ENCODE measurements around the gene TMEM53. TPM values are rescaled to one million over a fixed set of nuclear protein-coding genes. Genes with fewer than 3 reads are reported as not detected.

Gene TMEM53
- total RNA-seq, 1 experiment from 2014 or later = 22.9 TPM

- peak; percentile 92 for ATAC-seq
- POLR2A ChIA-PET = interaction anchor here (0.6 to 1.7 kb wide), 2 partner anchors 10 to 489 kb away, joined by 3 to 4 read pairs; no protein-coding TSS in a partner anchor
Observed at GRCh38 chr1:44652445-44653106, 21.7 kb downstream of the TMEM53 start.

GRCh38 chr1:44651069-44651468 is 23.2 kb downstream of the TMEM53 start:
- TF ChIP-seq POLR2AphosphoS5 (IDR thresholded peaks at IDR 0.05; ENCODE audit: low read depth, low read length) (no peak), SIN3A (IDR thresholded peaks at IDR 0.05; ENCODE audit: borderline replicate concordance, insufficient read depth, low read depth, low read length) (no peak)
- no peaks in the 10 kb centered on the region; the same call in 1 of the 2 replicates for H3K36me3 ChIP-seq (ENCODE audit: control insufficient read depth, insufficient read depth, low read length)
- no peak overlapping the region for H3K4me3 ChIP-seq (ENCODE audit: low read depth in 2 of 2, low read length in 2 of 2)
- POLR2A ChIA-PET = interaction anchor here (0.7 to 1.7 kb wide), 2 partner anchors 9 to 425 kb away, joined by 4 to 13 read pairs; no protein-coding TSS in a partner anchor
- intact Hi-C loops (cut with micrococcal nuclease; ENCODE audit: unreplicated experiment) = no loop called here
- H3K4me1 ChIP-seq (ENCODE audit: control insufficient read depth, insufficient read depth, low read length) = no peaks in the 10 kb centered on the region
- no peaks in the 10 kb centered on the region for H3K27me3 ChIP-seq (ENCODE audit: control insufficient read depth, insufficient read depth, low read length)
- CTCF ChIA-PET = interaction anchor here (2.5 kb wide), 1 partner anchor 434 kb away, joined by 7 read pairs; no protein-coding TSS in a partner anchor
- in situ Hi-C loops (cut with HindIII; ENCODE audit: low pct_unique_long_range_greater_than_20kb, low sequenced_read_pairs) = no loop called here
- H3K9me3 ChIP-seq (ENCODE audit: control insufficient read depth, insufficient read depth, low read depth, low read length) = no peaks in the 10 kb centered on the region
- ATAC-seq (no peak), DNase-seq (ENCODE audit: low read depth, low spot score) (no peak)
- no TSS peak for BruUV-seq (replicated peaks)
- H3K27ac ChIP-seq (ENCODE audit: low read length) = no peak overlapping the region

More at GRCh38 chr1:44652445-44653106, 21.7 kb downstream of the TMEM53 start:
- TF ChIP-seq REST (IDR thresholded peaks at IDR 0.05; ENCODE audit: insufficient read depth in 1 of 2, low read depth in 2 of 2, low read length in 1 of 2) = no peak
- TF ChIP-seq CTCF (IDR thresholded peaks at IDR 0.05) = peak; percentile 97
- H3K27ac ChIP-seq (ENCODE audit: low read length) = 0 out of 2 replicates have a peak overlapping the region, but pooled peaks have one; percentile 24
- H3K27me3 ChIP-seq (ENCODE audit: control insufficient read depth, insufficient read depth, low read length) = no peaks in the 10 kb centered on the region
- CTCF ChIA-PET = interaction anchor here (0.5 to 2.5 kb wide), 10 partner anchors 18 to 435 kb away, joined by 3 to 12 read pairs (median 4); no protein-coding TSS in a partner anchor
- no peaks in the 10 kb centered on the region for H3K9me3 ChIP-seq (ENCODE audit: control insufficient read depth, insufficient read depth, low read depth, low read length)
- intact Hi-C loops (cut with micrococcal nuclease; ENCODE audit: unreplicated experiment) (no loop called here), in situ Hi-C loops (cut with HindIII; ENCODE audit: low pct_unique_long_range_greater_than_20kb, low sequenced_read_pairs) (no loop called here)
- no peak overlapping the region for H3K4me3 ChIP-seq (ENCODE audit: low read depth in 2 of 2, low read length in 2 of 2)
- no peaks in the 10 kb centered on the region for H3K4me1 ChIP-seq (ENCODE audit: control insufficient read depth, insufficient read depth, low read length)
- BruUV-seq (replicated peaks) = no TSS peak
- H3K36me3 ChIP-seq (ENCODE audit: control insufficient read depth, insufficient read depth, low read length) = no peaks in the 10 kb centered on the region; the same call in 1 of the 2 replicates
- peak; percentile 71 for DNase-seq (ENCODE audit: low read depth, low spot score)

- POLR2A ChIA-PET = no interaction called here
- in situ Hi-C loops (cut with HindIII; ENCODE audit: low pct_unique_long_range_greater_than_20kb, low sequenced_read_pairs) = no loop called here
Observed at GRCh38 chr1:44650159-44650831, 24.0 kb downstream of the TMEM53 start.

More at GRCh38 chr1:44650159-44650831, 24.0 kb downstream of the TMEM53 start:
- Histone ChIP-seq H3K4me1 (ENCODE audit: control insufficient read depth, insufficient read depth, low read length) (no peaks in the 10 kb centered on the region), H3K36me3 (ENCODE audit: control insufficient read depth, insufficient read depth, low read length) (no peaks in the 10 kb centered on the region; the same call in 1 of the 2 replicates), H3K4me3 (ENCODE audit: low read depth in 2 of 2, low read length in 2 of 2) (no peak overlapping the region), H3K27me3 (ENCODE audit: control insufficient read depth, insufficient read depth, low read length) (no peaks in the 10 kb centered on the region), H3K9me3 (ENCODE audit: control insufficient read depth, insufficient read depth, low read depth, low read length) (no peaks in the 10 kb centered on the region), H3K27ac (ENCODE audit: low read length) (no peak overlapping the region)
- TF ChIP-seq CTCF (IDR thresholded peaks at IDR 0.05) (no peak), POLR2AphosphoS5 (IDR thresholded peaks at IDR 0.05; ENCODE audit: low read depth, low read length) (no peak), TCF7L2 (IDR thresholded peaks at IDR 0.05; ENCODE audit: low read depth, low read length) (no peak), SIN3A (IDR thresholded peaks at IDR 0.05; ENCODE audit: borderline replicate concordance, insufficient read depth, low read depth, low read length) (no peak), REST (IDR thresholded peaks at IDR 0.05; ENCODE audit: insufficient read depth in 1 of 2, low read depth in 2 of 2, low read length in 1 of 2) (no peak)
- CTCF ChIA-PET = no interaction called here
- BruUV-seq (replicated peaks) = no TSS peak
- intact Hi-C loops (cut with micrococcal nuclease; ENCODE audit: unreplicated experiment) = no loop called here
- ATAC-seq (no peak), DNase-seq (ENCODE audit: low read depth, low spot score) (no peak)
